ENCODE measurements around the gene TALDO1.

The TALDO1 gene

DNA sequence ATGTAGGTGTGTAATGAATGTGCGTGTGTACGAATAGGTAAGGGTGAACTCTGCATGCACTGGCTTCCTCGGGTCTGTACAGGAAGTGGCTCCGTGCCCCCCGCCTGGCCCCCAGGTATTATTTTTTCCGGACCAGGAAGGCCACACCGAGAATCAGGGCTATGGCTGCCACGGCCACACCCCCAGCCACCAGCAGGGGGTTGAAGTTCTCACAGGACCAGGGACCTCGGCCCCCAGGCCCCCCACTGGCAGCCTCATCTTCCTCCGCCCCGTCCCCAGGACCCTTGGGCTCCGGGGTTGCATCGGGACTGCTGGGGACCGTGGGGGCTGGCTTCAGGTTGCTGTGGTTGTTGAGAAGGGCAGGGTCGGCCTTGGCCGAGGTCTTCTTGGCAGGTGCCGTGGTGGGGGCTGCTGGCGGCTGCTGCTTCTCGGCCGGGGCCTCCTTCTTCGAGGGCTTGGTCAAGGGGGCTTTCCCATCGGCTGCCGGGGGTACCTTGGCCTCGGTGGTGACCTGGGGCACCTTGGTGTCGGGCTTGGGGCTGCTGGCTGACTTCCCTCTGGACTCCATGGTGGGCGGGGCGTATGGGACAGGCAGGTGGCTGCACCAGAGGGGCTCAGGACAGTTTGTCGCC is 40.9 kb downstream of the TALDO1 start:
- DNase-seq (ENCODE audit: low read depth): no peak

DNA sequence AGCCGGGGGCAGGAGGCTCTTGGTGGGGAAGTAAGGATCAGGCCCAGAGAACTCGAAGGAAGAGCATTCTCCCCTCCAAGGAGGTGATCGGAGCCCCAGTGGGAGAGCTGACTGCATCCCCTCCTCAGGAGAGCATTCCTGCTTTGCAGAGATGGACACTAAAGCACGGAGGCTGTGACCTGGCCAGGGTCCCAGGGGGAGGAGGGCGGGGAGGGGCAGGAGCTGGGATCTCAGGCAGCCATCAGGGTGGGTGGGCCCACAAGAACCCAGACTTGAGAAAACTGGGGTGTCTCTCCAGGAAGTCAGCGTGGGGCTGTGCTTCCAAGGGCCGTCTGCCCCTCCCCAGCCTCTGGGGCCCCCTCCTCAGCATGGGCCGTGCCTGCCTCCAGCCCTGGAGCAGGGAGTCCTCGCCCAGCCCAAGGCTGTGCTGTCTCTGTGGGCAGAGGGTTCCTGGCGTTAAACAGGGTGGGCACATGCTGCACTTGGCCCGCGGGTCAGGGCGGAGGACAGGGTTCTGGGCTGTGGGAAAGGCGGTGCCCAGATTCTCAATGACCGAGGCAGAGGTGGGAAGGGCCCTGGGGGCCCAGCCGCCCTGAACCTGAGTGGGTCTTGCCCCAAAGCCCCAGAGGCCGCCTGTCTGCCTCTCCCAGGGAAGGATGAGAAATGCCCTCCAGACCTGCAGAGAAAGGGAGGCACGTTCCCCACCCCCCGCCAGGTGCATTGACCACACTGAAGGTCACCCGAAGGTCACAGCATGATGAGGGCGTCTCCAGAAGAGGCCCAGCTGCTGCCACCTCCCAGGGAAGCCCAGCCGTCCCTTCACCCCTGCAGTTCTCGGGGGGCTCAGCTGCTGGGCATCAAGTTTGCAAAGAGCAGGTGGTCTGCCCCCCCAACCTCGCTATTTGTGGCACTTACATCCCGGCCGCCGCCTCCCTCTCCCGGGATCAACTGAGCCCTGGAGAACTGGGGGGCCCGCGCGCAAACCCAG is 42.0 kb downstream of the TALDO1 start:
- DNase-seq (ENCODE audit: low read depth): no peak

- DNase-seq (ENCODE audit: low read depth): no peak
These were observed 42.7 kb downstream of the TALDO1 start, which contains the start of gene CEND1 for GRCh38 chr11:789943-790342. Gene CEND1 (minus strand): TSS chr11:790090. CDS start chr11:788576, 1,514 bp downstream.

- DNase-seq (ENCODE audit: low read depth): no peak
These were observed 43.7 kb downstream of the TALDO1 start for GRCh38 chr11:790721-791564.

- DNase-seq (ENCODE audit: low read depth): no peak
These were observed 44.6 kb downstream of the TALDO1 start for GRCh38 chr11:791658-792534.

DNA sequence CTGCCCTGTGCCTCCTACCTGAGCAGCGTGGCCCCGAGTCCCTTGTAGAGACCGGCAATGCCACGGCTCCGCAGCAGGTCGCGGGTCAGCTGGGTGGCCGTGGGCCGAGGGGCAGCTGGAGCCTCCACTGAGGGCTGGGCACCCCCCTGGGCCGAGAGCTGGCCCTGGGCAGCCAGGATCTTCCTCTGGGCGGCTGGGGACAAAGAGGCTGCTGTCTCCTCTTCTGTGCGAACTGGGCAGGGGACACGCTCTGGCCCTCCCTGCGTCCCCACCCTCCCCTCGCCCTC is 45.2 kb downstream of the TALDO1 start:
- no peak for DNase-seq (ENCODE audit: low read depth)

GRCh38 chr11:792873-793272 is 45.6 kb downstream of the TALDO1 start:
- DNase-seq (ENCODE audit: low read depth): no peak

DNA sequence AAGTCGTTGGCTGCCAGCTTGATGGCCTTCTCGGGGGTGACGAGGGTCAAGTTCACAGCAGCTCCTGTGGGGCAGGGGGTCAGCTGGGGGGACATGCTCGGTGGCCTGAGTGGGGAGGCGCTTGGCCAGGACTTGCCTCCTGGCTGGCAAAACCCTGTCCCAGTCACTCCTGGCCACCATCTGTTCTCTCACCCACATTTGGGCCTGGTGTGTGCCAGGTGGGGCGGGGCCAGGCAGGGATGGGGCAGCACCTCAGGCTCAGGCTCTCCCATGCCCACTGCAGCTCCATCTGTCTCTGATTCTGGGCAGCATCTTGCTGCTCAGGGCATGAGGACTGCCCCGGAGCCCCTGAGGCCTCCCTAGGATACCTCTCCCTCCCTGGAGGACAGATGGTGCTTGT is 46.3 kb downstream of the TALDO1 start:
- no peak for DNase-seq (ENCODE audit: low read depth)

DNA sequence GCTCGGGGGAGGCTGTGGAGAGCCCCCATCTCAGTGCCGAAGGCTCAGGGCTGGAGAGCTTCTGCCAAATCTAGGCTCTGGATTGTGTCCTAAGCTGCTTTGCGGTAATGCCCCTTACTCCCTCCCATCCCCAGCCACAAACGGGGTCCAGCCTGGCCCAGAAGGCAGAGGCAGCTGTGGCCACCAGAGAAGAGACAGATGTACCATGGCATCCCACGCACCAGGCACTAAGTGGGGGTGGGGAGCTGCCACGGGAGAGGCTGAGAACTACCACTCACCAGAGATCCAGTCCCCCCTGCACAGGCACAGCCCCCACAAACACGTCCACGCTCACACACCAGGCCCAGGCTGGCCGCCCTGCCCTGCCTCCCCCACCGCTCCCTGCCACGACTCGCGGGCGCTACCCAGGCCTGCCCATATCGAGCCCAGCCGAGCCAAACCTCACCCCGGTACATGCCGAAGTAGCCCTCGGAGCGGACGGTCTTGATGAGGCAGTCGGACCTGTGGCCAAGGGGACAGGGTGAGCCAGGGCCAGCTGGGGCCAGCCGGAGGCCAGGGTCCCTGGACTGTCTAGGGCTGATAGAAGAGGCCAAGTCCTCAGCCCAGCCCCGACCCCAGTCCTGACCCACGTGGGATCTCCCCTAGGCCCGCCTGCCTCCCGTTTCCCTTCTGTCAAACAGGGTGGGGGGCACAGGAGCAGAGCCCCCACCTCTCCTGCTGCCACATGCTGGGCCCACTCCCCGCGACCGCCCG is 46.9 kb downstream of the TALDO1 start:
- no peak for DNase-seq (ENCODE audit: low read depth)

- no peak for DNase-seq (ENCODE audit: low read depth)
These were observed 47.7 kb downstream of the TALDO1 start for GRCh38 chr11:794766-795633.

- peak; percentile 70 for DNase-seq (ENCODE audit: low read depth)
These were observed 48.6 kb downstream of the TALDO1 start for GRCh38 chr11:795634-796564.

DNA sequence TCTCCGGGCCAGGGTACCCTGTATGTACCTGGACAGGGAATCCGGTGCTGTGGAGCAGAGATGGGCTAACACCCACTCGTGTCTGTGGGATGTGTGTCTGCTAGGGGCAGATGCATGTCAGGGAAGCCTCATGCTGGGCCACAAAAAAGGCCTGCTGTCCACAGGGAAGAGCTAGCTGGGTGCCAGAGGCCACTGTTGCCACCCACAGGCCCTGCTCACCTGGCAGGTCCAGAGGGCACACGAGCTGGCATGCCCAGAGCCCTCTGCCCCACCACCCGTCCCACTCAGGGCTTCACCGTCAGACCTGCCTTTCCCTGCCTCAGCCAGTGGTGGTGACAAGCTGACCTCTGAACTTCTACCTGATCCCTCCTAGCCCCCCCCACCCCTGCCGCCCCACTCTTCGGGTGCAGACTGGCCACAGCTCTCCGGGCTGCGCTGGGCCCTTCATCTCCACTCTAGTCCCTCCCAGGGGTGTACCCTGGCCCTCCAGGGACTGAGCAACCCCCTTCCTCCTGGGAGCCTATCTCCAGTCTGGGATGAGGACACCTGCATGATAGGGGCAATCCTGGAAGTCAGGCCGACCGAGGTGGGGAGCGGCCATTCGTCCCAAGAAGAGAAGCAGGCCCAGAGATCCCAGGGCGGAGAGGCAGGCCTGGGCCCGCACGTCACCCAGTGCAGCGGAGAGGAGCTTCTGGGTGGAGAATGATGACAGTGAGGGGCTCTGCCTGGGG is 49.5 kb downstream of the TALDO1 start:
- DNase-seq (ENCODE audit: low read depth): no peak

DNA sequence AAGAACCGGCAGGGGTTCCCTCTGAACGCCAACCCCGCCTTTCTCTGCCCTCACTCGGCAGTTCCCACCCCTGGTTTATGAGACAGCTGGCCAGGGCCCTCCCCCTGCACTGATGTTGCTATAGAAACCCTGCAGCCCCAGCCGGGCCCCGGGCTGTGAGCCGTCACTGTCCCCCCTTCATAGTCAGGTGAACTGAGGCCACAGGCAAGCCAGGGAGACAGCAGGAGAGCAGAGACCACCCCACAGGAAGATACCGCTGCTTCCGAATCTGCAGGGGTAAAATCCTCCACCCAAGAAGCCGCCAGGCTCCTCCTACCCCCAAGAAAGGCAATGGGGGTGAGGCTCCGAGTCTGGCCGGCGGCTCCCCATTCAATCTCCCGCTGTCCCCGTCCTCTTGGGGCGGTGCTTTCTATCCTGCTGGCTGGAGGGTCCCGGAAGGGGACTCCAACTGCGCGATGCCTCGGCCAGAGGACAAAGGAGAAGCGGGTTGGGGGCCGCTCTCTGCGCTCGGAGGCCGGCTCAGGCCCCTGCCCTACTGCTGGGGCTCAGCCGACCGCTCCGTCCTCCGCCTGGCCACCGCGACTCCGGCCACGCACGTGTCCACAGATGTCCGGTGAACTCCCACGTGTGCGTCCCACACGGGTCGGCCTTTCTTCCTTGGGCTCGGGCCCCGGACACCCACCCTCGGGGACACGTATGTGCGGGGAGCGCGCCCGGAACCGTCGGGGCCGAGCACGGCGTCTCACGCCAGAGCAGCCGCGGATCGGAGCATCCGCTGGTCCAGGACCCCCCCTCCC is 50.2 kb downstream of the TALDO1 start:
- DNase-seq (ENCODE audit: low read depth): peak; percentile 82

DNA sequence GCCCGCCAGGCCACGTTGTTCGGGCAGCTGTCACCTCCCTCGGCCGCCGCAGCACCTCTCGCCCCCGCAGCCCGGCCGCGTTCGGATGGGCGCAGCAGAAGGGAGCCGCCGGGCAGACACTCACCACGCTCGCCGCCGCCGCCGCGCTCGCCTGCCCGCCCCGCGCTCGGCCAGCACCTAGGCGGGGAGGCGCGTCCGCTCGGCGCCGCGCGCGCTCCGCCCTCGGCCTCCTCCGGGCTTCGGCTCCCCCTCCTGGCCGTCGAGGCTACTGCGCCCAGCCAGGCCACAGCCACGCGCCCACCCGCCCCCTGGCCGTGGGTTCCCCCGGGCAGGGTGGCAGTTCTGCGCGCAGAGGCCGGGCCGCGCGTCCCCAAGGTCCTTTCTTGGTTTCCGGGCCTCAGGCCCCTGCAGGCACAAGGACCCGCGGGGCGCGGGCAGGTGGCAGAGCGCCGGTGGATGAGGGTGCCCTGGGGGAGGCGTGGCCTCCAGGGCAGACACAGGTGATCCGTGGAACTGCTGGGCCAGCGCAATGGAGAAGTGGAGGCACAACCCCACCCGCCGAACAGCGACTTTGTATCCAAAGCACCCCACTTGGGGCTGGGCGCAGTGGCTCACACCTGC is 50.9 kb downstream of the TALDO1 start, which contains the start of gene SLC25A22:
Gene SLC25A22 (minus strand): TSS at position 189 of the 621 bp plus-strand sequence. CDS start 3,275 bp downstream, outside the sequence.
- DNase-seq (ENCODE audit: low read depth): peak; percentile 65

GRCh38 chr11:799641-800316 is 52.5 kb downstream of the TALDO1 start:
- no peak for DNase-seq (ENCODE audit: low read depth)

GRCh38 chr11:800473-800872 is 53.2 kb downstream of the TALDO1 start:
- DNase-seq (ENCODE audit: low read depth): no peak

Measured in T-helper 22 cell (primary cell).